ENCODE results near the gene SOX15.

DNA sequence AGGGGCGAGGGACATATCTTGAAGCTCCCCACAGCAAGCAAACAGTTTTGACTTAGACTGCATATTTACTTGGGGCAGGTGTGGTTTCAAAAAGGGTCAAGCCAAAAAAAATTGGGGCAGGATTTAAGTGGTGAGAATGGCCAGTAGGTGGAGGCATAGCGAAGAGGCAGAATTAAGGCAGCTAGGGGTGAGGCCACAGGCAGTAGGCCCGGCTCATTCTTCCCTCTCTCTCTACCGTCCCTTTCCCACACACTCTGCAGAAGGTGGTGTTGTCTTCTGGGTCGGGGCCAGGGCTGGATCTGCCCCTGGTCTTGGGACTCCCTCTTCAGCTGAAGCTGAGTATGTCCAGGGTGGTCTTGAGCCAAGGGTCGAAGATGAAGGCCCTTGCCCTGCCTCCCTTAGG, 42.6 kb upstream of the SOX15 start:
- TF ChIP-seq CTCF (IDR thresholded peaks at IDR 0.05) (peak in 5 of 6 experiments; percentile 19 to 48 (median 40)), POLR2A (IDR thresholded peaks at IDR 0.05) (no peak)

All from Peyer's patch (tissue), 4 donors.